T-cell (primary cell): ENCODE results near the gene RPAP2. TPM values are rescaled to one million over a fixed set of nuclear protein-coding genes. Genes with fewer than 3 reads are reported as not detected.
"Not testable (repeated sequence)": the region's sequence is repeated elsewhere in the genome, so short reads cannot be mapped to it uniquely, and the experiment has no call there.

Experiments used
- ATAC-seq, 4 experiments: fragments of 200-7000 bp in 3 of 4; fragments of 150-1000 bp in 1 of 4; cut with Tn5 transposase; replicated peaks in 1 of 4; 1 replicate in 3 of 4; 2 replicates in 1 of 4; pipeline ENCODE4 v1.10.0; 2021; ENCODE audit warnings: moderate library complexity in 3 of 4, mild to moderate bottlenecking in 2 of 4, moderate number of reproducible peaks in 1 of 4
- CTCF ChIA-PET, 2 donors: fragments of 300-600 bp; sonication (Branson Sonifier 250); formaldehyde crosslinking; loops; one replicate each; lab custom pipeline; 2022; ENCODE audit warnings: antibody characterized with exemption in 2 of 2; lab: Charles Lee
- POLR2A ChIA-PET, 2 donors: fragments of 300-600 bp; sonication (Branson Sonifier 250); formaldehyde crosslinking; loops; one replicate each; lab custom pipeline; 2022; ENCODE audit warnings: antibody characterized with exemption in 2 of 2; lab: Charles Lee
- DNase-seq, 35 experiments: peaks; one replicate each; pipeline versions ENCODE4 v3.0.0 to v3.0.0-alpha.2; 2013 to 2023
- H3K27ac ChIP-seq: one replicate; pipeline ENCODE4 v1.5.1; 2013; ENCODE audit warnings: low read length
- H3K27me3 ChIP-seq, 2 experiments: replicated peaks in 1 of 2; 1 replicate in 1 of 2; 2 replicates in 1 of 2; pipeline versions ENCODE4 v1.6.1 to v1.7.0; 2013; ENCODE audit warnings: low read length in 1 of 2, mixed read lengths in 1 of 2; ENCODE audit not compliant: control insufficient read depth in 2 of 2, insufficient read depth in 2 of 2; ENCODE audit errors: extremely low read depth in 1 of 2
- H3K36me3 ChIP-seq, 2 donors: 1 replicate in 1 of 2; 2 replicates in 1 of 2; pipeline versions ENCODE4 v1.6.1 to v1.7.0; 2013; ENCODE audit warnings: low read length in 1 of 2; ENCODE audit not compliant: control insufficient read depth in 2 of 2, insufficient read depth in 1 of 2; ENCODE audit errors: extremely low read depth in 1 of 2
- H3K4me1 ChIP-seq, 2 experiments: 1 replicate in 1 of 2; 2 replicates in 1 of 2; pipeline versions ENCODE4 v1.6.1 to v1.7.0; 2013; ENCODE audit warnings: low read length in 2 of 2, mixed read lengths in 1 of 2; ENCODE audit not compliant: insufficient read depth in 2 of 2, control insufficient read depth in 1 of 2; ENCODE audit errors: extremely low read depth in 1 of 2
- H3K4me3 ChIP-seq, 2 donors: 1 replicate in 1 of 2; 2 replicates in 1 of 2; pipeline versions ENCODE4 v1.5.1 to v1.7.0; 2013; ENCODE audit warnings: mild to moderate bottlenecking in 2 of 2, low read length in 1 of 2, moderate library complexity in 1 of 2; ENCODE audit not compliant: control insufficient read depth in 1 of 2; ENCODE audit errors: extremely low read depth in 1 of 2
- H3K9me3 ChIP-seq: 2 replicates; pipeline ENCODE4 v1.7.0; 2013
- H3K27ac Mint-ChIP-seq, 2 donors: one replicate each; pipeline ENCODE4 v1.8.0; 2020 to 2021; ENCODE audit warnings: mild to moderate bottlenecking in 2 of 2, mixed read lengths in 2 of 2
- H3K27me3 Mint-ChIP-seq, 2 donors: one replicate each; pipeline ENCODE4 v1.8.0; 2021 to 2022; ENCODE audit warnings: mixed read lengths in 2 of 2
- H3K36me3 Mint-ChIP-seq: one replicate; pipeline ENCODE4 v1.8.0; 2021; ENCODE audit warnings: mixed read lengths
- H3K4me1 Mint-ChIP-seq, 3 donors: one replicate each; pipeline ENCODE4 v1.8.0; 2020 to 2022; ENCODE audit warnings: mixed read lengths in 3 of 3, mild to moderate bottlenecking in 1 of 3
- H3K4me3 Mint-ChIP-seq, 3 donors: one replicate each; pipeline ENCODE4 v1.8.0; 2020 to 2022; ENCODE audit warnings: mild to moderate bottlenecking in 3 of 3, mixed read lengths in 3 of 3, moderate library complexity in 3 of 3
- H3K9me3 Mint-ChIP-seq, 3 donors: one replicate each; pipeline ENCODE4 v1.8.0; 2020 to 2022; ENCODE audit warnings: mixed read lengths in 3 of 3
- WGBS: methylation state at CpG from one replicate; pipeline ENCODE4 v1.1.5; 2013; ENCODE audit warnings: missing lambda C conversion rate; ENCODE audit not compliant: insufficient coverage; 5-methylcytosine and 5-hydroxymethylcytosine counted together
- total RNA-seq, 35 experiments: library from RNA in 6 of 35; stranded (reverse) in 6 of 35; fragments of 120-200 nt in 1 of 35; gene quantifications; one replicate each; pipeline versions ENCODE4 v1.2.1 to v1.2.4 and lab custom pipeline; 2013 to 2026

Gene RPAP2
- total RNA-seq, 5 donors from 2014 or later (not counting 1 experiment from before 2014, with no cell fraction given) = 24.7 to 31.7 (median 29.9) TPM

DNA sequence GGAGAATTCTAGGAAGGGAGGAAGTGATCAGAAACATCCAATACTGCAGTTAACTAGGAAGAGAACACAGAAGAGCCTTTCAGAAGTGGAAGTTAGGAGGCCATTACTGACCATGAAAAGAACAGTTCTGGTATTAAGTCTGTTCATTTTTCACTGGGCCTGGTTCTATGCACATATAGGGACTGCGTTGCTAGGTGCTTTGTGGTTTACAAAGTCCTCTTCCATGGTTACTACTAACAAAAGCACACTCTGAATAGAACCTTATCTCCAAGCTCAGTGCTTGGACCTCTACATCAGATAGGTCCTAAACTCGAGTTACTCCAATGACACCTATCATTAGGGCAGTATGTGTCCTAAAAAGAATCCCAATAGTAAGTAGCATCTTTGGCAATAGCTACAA lies 75.4 kb downstream of the RPAP2 start:
- no peak overlapping the region for H3K4me3 Mint-ChIP-seq
- ChIA-PET CTCF (interaction anchor here in 1 of 2 donors (0.6 kb wide), 2 partner anchors 365 to 458 kb away, joined by 3 to 6 read pairs; partner anchors contain the start of gene RPL5), POLR2A (no interaction called here)
- 100% methylated on average over 1 of the region's 2 CpGs for WGBS
- Histone ChIP-seq H3K4me3 (no peak overlapping the region), H3K36me3 (peaks cover 0 to 4% of the 10 kb centered on the region in 2 donors), H3K9me3 (no peaks in the 10 kb centered on the region), H3K27ac (no peak overlapping the region), H3K4me1 (peaks cover 0 to 1% of the 10 kb centered on the region in 2 experiments), H3K27me3 (no peaks in the 10 kb centered on the region)
- DNase-seq = no peak
- peaks cover 3 to 6% (median 4%) of the 10 kb centered on the region in 3 donors for H3K4me1 Mint-ChIP-seq
- peaks cover 29% of the 10 kb centered on the region for H3K36me3 Mint-ChIP-seq
- no peak for ATAC-seq
- no peaks in the 10 kb centered on the region for H3K27me3 Mint-ChIP-seq
- peak overlapping the region in 1 of 2 donors; percentile 23 for H3K27ac Mint-ChIP-seq
- H3K9me3 Mint-ChIP-seq = no peaks in the 10 kb centered on the region

DNA sequence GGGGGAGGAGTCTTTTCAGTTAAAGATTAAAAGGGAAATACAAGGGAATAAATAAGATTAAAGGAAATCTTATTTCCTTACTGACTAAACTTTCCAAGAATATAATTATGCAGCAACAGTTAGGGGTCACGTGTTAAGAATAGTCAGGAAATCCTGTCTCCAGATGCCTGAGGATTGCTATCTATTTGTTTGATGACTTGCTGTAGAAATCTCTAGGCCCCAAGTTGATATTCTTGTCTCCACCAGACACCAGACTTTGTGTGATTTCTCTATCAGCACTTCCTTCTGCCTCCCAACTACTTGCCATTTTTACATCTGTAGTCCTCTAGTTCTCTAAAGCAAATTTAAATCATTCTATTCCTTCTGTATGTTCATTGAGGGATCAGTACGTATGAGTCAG lies 77.5 kb downstream of the RPAP2 start:
- Histone ChIP-seq H3K36me3 (peaks cover 0 to 8% of the 10 kb centered on the region in 2 donors), H3K27ac (no peak overlapping the region), H3K27me3 (no peaks in the 10 kb centered on the region), H3K9me3 (no peaks in the 10 kb centered on the region), H3K4me3 (no peak overlapping the region), H3K4me1 (no peaks in the 10 kb centered on the region)
- Mint-ChIP-seq H3K4me1 (peaks cover 0 to 6% (median 3%) of the 10 kb centered on the region in 3 donors), H3K27me3 (no peaks in the 10 kb centered on the region), H3K36me3 (peaks cover 28% of the 10 kb centered on the region), H3K9me3 (peaks cover 0 to 4% (median 0%) of the 10 kb centered on the region in 3 donors), H3K4me3 (no peak overlapping the region), H3K27ac (no peak overlapping the region)
- WGBS = no CpG with 5 or more reads among the region's 2 CpGs
- DNase-seq (no peak), ATAC-seq (no peak)
- CTCF ChIA-PET = interaction anchor here in 1 of 2 donors (0.6 kb wide), 1 partner anchor 74 kb away, joined by 3 read pairs; no protein-coding TSS in a partner anchor
- POLR2A ChIA-PET = no interaction called here

DNA sequence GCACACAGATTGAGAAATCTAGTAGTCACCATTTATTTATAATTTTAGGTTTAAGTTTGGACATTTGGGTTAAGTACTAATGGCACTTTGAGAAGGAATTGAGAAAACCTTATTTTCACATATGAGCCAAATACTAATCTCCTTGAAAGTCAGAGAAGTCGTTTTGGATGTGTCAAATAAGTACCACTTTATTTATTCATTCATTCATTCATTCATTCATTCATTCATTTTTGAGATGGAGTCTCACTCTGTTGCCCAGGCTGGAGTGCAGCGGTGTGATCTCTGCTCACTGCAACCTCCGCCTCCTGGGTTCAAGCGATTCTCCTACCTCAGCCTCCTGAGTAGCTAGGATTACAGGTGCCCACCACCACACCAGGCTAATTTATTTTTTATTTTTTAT lies 79.1 kb downstream of the RPAP2 start:
- H3K4me3 ChIP-seq, H3K4me3 Mint-ChIP-seq, H3K27me3 Mint-ChIP-seq, DNase-seq, H3K4me1 Mint-ChIP-seq, H3K36me3 ChIP-seq, H3K27ac ChIP-seq, POLR2A ChIA-PET, H3K9me3 Mint-ChIP-seq, H3K27ac Mint-ChIP-seq, H3K27me3 ChIP-seq, ATAC-seq, H3K4me1 ChIP-seq, CTCF ChIA-PET, H3K9me3 ChIP-seq: not testable (repeated sequence)
- 100% methylated on average over 1 of the region's 4 CpGs for WGBS
- peaks cover 26% of the 10 kb centered on the region for H3K36me3 Mint-ChIP-seq

DNA sequence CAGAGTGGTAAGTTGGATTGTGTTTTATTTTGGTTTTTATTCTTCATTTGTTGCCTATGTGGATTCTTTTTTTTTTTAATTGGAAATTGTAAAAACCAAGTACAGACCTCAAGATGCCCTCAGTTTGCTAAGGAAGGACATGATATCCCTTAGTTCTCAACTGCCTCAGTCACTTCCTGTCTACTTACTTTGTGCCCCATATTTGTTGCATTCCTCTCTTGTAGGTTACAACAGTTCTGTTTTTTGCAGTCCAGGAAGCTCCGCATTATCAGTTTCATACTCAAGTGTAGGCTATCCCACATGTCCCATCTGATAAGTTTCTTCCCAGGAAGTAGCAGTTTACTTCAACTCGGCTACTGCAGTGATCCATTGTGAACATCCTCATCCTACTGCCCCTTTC lies 82.0 kb downstream of the RPAP2 start:
- WGBS = 92% methylated on average over 2 of the region's 2 CpGs
- CTCF ChIA-PET = interaction anchor here (0.6 kb wide), 2 partner anchors 26 to 222 kb away, joined by 3 to 7 read pairs; no protein-coding TSS in a partner anchor
- no peak overlapping the region for H3K4me3 Mint-ChIP-seq
- no peaks in the 10 kb centered on the region for H3K27me3 Mint-ChIP-seq
- no peaks in the 10 kb centered on the region for H3K9me3 ChIP-seq
- H3K4me1 ChIP-seq = no peaks in the 10 kb centered on the region
- ATAC-seq = no peak
- POLR2A ChIA-PET = no interaction called here
- no peak for DNase-seq
- H3K36me3 ChIP-seq = peaks cover 0 to 7% of the 10 kb centered on the region in 2 donors
- no peak overlapping the region for H3K4me3 ChIP-seq
- peaks cover 0 to 6% (median 3%) of the 10 kb centered on the region in 3 donors for H3K4me1 Mint-ChIP-seq
- H3K27me3 ChIP-seq = no peaks in the 10 kb centered on the region
- H3K27ac ChIP-seq = no peak overlapping the region
- no peak overlapping the region for H3K27ac Mint-ChIP-seq
- H3K36me3 Mint-ChIP-seq = peaks cover 32% of the 10 kb centered on the region
- H3K9me3 Mint-ChIP-seq = peaks cover 0 to 5% (median 0%) of the 10 kb centered on the region in 3 donors

DNA sequence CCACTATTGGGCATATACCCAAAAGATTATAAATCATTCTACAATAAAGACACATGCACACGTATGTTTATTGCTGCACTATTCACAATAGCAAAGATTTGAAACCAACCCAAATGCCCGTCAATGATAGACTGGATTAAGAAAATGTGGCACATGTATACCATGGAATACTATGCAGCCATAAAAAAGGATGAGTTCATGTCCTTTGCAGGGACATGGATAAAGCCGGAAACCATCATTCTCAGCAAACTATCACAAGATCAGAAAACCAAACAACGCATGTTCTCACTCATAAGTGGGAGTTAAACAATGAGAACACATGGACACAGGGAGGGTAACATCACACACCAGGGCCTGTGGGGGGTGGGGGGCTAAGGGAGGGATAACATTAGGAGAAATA lies 95.1 kb downstream of the RPAP2 start:
- peaks cover 19% of the 10 kb centered on the region for H3K36me3 Mint-ChIP-seq
- CTCF ChIA-PET, H3K4me3 Mint-ChIP-seq: not testable (repeated sequence)

DNA sequence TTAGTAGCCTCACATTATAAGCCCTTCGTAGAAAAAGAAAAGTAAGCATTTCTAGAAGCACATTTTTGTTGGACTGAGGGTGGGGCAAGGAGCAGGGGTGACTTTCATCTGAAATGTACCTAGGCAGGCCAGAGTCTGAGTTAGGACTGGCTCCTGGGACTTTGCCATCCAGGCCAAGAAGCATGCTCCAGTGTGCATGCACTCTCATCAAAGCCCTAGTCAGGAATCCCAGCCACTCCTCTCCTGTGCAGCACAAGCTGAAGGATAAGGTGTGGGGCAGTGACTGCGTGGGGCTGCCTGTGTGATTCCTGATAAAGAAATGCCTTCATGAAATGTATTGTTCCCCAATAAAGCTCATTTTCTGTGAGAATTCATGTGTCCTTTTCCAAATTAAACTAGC lies 99.7 kb downstream of the RPAP2 start:
- ChIA-PET CTCF (no interaction called here), POLR2A (no interaction called here)
- no CpG with 5 or more reads among the region's 2 CpGs for WGBS
- Mint-ChIP-seq H3K36me3 (no peaks in the 10 kb centered on the region), H3K9me3 (peaks cover 1 to 19% (median 4%) of the 10 kb centered on the region in 3 donors), H3K27ac (no peak overlapping the region), H3K4me3 (no peak overlapping the region), H3K4me1 (no peaks in the 10 kb centered on the region), H3K27me3 (no peaks in the 10 kb centered on the region)
- no peak for ATAC-seq
- no peak overlapping the region for H3K4me3 ChIP-seq
- DNase-seq = no peak
- H3K9me3 ChIP-seq = no peaks in the 10 kb centered on the region
- H3K27me3 ChIP-seq = no peaks in the 10 kb centered on the region
- H3K36me3 ChIP-seq = no peaks in the 10 kb centered on the region
- H3K27ac ChIP-seq = no peak overlapping the region
- no peaks in the 10 kb centered on the region for H3K4me1 ChIP-seq

More for the DNA sequence above, 95.1 kb downstream of the RPAP2 start:
- ATAC-seq, H3K4me1 ChIP-seq, H3K4me1 Mint-ChIP-seq, H3K4me3 ChIP-seq, POLR2A ChIA-PET, H3K27ac Mint-ChIP-seq, H3K36me3 ChIP-seq, H3K9me3 ChIP-seq, H3K27me3 Mint-ChIP-seq, DNase-seq, H3K27me3 ChIP-seq, H3K27ac ChIP-seq: not testable (repeated sequence)
- WGBS = no CpG with 5 or more reads among the region's 4 CpGs
- H3K9me3 Mint-ChIP-seq = peaks cover 15 to 42% (median 24%) of the 10 kb centered on the region in 3 donors

DNA sequence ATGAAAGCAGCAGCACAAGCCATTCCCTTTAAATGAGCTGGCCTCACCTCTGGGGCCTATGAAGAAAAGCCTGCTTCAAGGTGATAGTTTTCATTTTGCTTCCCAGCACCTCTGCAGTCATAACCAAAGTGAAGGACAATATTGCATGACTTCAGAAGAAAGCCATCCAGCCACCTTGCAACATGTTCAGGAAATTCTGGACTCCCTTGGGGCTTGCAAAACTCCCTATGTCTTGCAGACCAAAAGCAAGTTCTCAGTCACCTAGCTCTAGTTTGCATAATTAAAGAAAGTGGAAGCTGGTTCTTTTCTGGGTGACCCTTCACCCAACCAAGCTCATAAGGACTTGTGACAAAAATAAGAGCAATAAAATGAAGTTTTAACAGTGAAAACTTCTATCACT lies 100.2 kb downstream of the RPAP2 start:
- CTCF ChIA-PET = no interaction called here

More for the DNA sequence above, 100.2 kb downstream of the RPAP2 start:
- POLR2A ChIA-PET = no interaction called here
- DNase-seq (no peak), ATAC-seq (no peak)
- Mint-ChIP-seq H3K27ac (no peak overlapping the region), H3K27me3 (no peaks in the 10 kb centered on the region), H3K9me3 (peaks cover 2 to 16% (median 4%) of the 10 kb centered on the region in 3 donors), H3K4me1 (no peaks in the 10 kb centered on the region), H3K4me3 (no peak overlapping the region), H3K36me3 (peaks cover 2% of the 10 kb centered on the region)
- Histone ChIP-seq H3K27me3 (no peaks in the 10 kb centered on the region), H3K4me1 (no peaks in the 10 kb centered on the region), H3K9me3 (no peaks in the 10 kb centered on the region), H3K4me3 (no peak overlapping the region), H3K27ac (no peak overlapping the region), H3K36me3 (no peaks in the 10 kb centered on the region)
